ENCODE measurements around the gene OR10G3. TPM values are rescaled to one million over a fixed set of nuclear protein-coding genes. Genes with fewer than 3 reads are reported as not detected.

The OR10G3 gene
- total RNA-seq, 1 experiment from 2014 or later = not detected

- POLR2A ChIA-PET (ENCODE audit: unreplicated experiment) = no interaction called here
- no peaks in the 10 kb centered on the region for H4K20me1 ChIP-seq (ENCODE audit: insufficient read depth)
Measured at GRCh38 chr14:21543963-21544362, 35.9 kb downstream of the OR10G3 start.

DNA sequence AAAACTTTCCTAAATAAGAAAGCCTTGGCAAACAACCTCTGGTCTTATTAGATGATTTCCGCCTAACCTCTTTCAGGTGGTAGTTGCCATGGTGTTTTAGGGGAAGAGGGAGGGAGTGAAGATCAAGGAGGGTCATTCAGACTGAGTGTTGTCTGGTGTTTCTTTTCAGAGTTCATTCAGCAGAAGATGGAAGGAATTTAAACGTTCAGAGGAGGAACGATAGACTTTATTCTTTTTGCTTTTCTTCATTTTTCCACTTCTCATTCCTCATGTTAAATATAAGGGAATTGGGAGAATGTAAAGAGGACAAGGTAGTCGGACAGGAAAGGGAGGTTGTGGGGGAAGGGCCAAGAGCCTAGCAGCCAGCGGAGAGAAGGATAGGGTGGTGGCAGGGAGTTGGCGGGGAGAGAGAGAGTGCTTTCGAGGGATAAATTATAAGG is 36.3 kb downstream of the OR10G3 start:
- ChIA-PET POLR2A (ENCODE audit: unreplicated experiment) (no interaction called here), CTCF (no interaction called here)
- no TSS peak for BruUV-seq (replicated peaks)
- Histone ChIP-seq H3K9me3 (ENCODE audit: insufficient read depth, low read depth) (no peaks in the 10 kb centered on the region), H3K4me1 (replicated peaks; ENCODE audit: insufficient read depth) (no peaks in the 10 kb centered on the region), H2AFZ (no peak overlapping the region), H4K20me1 (ENCODE audit: insufficient read depth) (no peaks in the 10 kb centered on the region), H3K27me3 (ENCODE audit: insufficient read depth, low read depth) (no peaks in the 10 kb centered on the region), H3K36me3 (ENCODE audit: low read depth) (no peaks in the 10 kb centered on the region), H3F3A (ENCODE audit: insufficient read depth, low read depth) (no peaks in the 10 kb centered on the region), H3K4me3 (no peak overlapping the region), H3K4me2 (no peak overlapping the region), H3K9me2 (ENCODE audit: insufficient read depth) (no peaks in the 10 kb centered on the region), H3K79me2 (ENCODE audit: low read depth) (no peaks in the 10 kb centered on the region), H3K27ac (no peak overlapping the region)
- intact Hi-C loops (cut with micrococcal nuclease; ENCODE audit: unreplicated experiment) = no loop called here
- TF ChIP-seq CTCF (conservative IDR thresholded peaks at IDR 0.05) (no peak), EZH2 (IDR thresholded peaks at IDR 0.05; ENCODE audit: low read depth) (no peak)
- DNase-seq = no peak

More at GRCh38 chr14:21543963-21544362, 35.9 kb downstream of the OR10G3 start:
- Histone ChIP-seq H3K4me1 (replicated peaks; ENCODE audit: insufficient read depth) (no peaks in the 10 kb centered on the region), H3K9me3 (ENCODE audit: insufficient read depth, low read depth) (no peaks in the 10 kb centered on the region), H3K36me3 (ENCODE audit: low read depth) (no peaks in the 10 kb centered on the region), H3K27me3 (ENCODE audit: insufficient read depth, low read depth) (no peaks in the 10 kb centered on the region), H3K9me2 (ENCODE audit: insufficient read depth) (no peaks in the 10 kb centered on the region), H2AFZ (no peak overlapping the region), H3K27ac (no peak overlapping the region), H3F3A (ENCODE audit: insufficient read depth, low read depth) (no peaks in the 10 kb centered on the region), H3K4me2 (no peak overlapping the region), H3K4me3 (no peak overlapping the region), H3K79me2 (ENCODE audit: low read depth) (no peaks in the 10 kb centered on the region)
- BruUV-seq (replicated peaks) = no TSS peak
- DNase-seq = no peak
- TF ChIP-seq EZH2 (IDR thresholded peaks at IDR 0.05; ENCODE audit: low read depth) (no peak), CTCF (conservative IDR thresholded peaks at IDR 0.05) (no peak)
- intact Hi-C loops (cut with micrococcal nuclease; ENCODE audit: unreplicated experiment) = no loop called here
- CTCF ChIA-PET = interaction anchor here (0.6 kb wide), 1 partner anchor 190 kb away, joined by 7 read pairs; no protein-coding TSS in a partner anchor

GRCh38 chr14:21541413-21542074 is 38.3 kb downstream of the OR10G3 start:
- ChIA-PET CTCF (no interaction called here), POLR2A (ENCODE audit: unreplicated experiment) (no interaction called here)
- Histone ChIP-seq H3K27ac (no peak overlapping the region), H3K79me2 (ENCODE audit: low read depth) (no peaks in the 10 kb centered on the region), H3K9me3 (ENCODE audit: insufficient read depth, low read depth) (no peaks in the 10 kb centered on the region), H3K4me1 (replicated peaks; ENCODE audit: insufficient read depth) (no peaks in the 10 kb centered on the region), H3K4me2 (no peak overlapping the region), H3K9me2 (ENCODE audit: insufficient read depth) (no peaks in the 10 kb centered on the region), H2AFZ (no peak overlapping the region), H4K20me1 (ENCODE audit: insufficient read depth) (no peaks in the 10 kb centered on the region), H3K36me3 (ENCODE audit: low read depth) (no peaks in the 10 kb centered on the region), H3F3A (ENCODE audit: insufficient read depth, low read depth) (no peaks in the 10 kb centered on the region), H3K4me3 (no peak overlapping the region), H3K27me3 (ENCODE audit: insufficient read depth, low read depth) (no peaks in the 10 kb centered on the region)
- no TSS peak for BruUV-seq (replicated peaks)
- no peak for DNase-seq
- intact Hi-C loops (cut with micrococcal nuclease; ENCODE audit: unreplicated experiment) = no loop called here
- no peak for TF ChIP-seq CTCF (conservative IDR thresholded peaks at IDR 0.05)
- no peak for TF ChIP-seq EZH2 (IDR thresholded peaks at IDR 0.05; ENCODE audit: low read depth)
